KOPT-K1 (cell line): Measurements from ENCODE around the gene MICAL2.

Experiments used
- H3K27ac ChIP-seq: fragments of 200-600 bp; sonication (generic); 2 replicates; pipeline ENCODE4 v1.5.1; 2016; ENCODE audit warnings: antibody characterized with exemption, mild to moderate bottlenecking, low read depth, low read length; ENCODE audit not compliant: poor library complexity, severe bottlenecking
- H3K36me3 ChIP-seq: fragments of 200-600 bp; sonication (generic); 2 replicates; pipeline ENCODE4 v1.5.1; 2017; ENCODE audit warnings: antibody characterized with exemption, mild to moderate bottlenecking, low read length, moderate library complexity; ENCODE audit not compliant: insufficient read depth
- H3K9me3 ChIP-seq: fragments of 200-600 bp; sonication (generic); 2 replicates; pipeline ENCODE4 v1.5.1; 2017; ENCODE audit warnings: antibody characterized with exemption, low read length, mild to moderate bottlenecking; ENCODE audit not compliant: insufficient read depth, poor library complexity, severe bottlenecking

Gene MICAL2

DNA sequence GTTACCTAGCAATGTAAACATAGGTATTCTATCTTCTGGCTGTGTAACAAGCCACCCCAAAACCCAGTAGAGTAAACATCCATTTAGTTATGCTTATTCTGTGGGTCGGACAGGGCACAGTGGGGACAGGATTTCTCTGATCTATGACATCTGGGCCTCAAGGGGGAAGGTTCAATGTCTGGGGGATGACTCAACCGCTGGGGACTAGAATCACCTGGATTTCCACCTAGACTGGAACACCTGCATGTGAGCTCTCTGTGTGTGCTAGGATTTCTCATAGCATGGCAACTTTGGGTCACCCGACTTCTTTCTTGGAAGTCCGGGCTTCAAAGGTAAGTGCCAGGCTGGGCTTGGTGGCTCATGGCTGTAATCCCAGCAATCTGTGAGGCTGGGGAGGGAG lies 36.5 kb upstream of the MICAL2 start:
- Histone ChIP-seq H3K9me3 (no peaks in the 10 kb centered on the region), H3K27ac (no peak overlapping the region), H3K36me3 (no peaks in the 10 kb centered on the region)

DNA sequence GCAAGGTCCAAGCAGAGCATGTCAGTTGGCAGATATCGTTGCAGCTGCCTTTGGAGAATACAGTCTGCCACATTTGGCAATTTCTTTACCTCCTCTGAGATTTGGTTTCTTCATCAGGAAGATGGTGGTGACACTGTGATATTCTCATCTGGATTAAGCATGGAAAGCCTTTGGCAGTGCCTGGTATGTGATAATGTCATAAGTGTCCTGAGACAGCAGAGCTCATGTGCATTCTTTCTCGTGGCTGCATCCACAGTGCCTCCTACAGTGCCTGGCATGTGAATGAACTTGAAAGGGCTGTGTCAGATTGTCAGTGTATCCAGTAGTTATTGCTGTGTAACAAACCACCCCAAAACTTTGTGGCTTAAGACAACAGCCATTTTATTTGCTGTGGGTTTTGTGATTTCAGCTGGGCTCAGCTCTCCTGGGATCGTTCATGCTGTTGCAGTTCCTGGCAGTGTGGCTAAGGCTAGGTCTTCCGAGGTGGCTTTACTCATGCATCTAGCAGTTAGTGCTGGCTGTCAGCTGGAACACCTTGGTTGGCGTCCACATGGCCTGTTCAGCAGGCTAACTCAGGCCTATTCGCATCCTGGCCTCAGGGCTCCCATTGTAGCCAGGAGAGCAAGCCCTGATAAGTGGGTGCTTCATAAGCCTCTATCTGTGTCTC lies 35.7 kb upstream of the MICAL2 start:
- H3K36me3 ChIP-seq = no peaks in the 10 kb centered on the region
- H3K27ac ChIP-seq = no peak overlapping the region

DNA sequence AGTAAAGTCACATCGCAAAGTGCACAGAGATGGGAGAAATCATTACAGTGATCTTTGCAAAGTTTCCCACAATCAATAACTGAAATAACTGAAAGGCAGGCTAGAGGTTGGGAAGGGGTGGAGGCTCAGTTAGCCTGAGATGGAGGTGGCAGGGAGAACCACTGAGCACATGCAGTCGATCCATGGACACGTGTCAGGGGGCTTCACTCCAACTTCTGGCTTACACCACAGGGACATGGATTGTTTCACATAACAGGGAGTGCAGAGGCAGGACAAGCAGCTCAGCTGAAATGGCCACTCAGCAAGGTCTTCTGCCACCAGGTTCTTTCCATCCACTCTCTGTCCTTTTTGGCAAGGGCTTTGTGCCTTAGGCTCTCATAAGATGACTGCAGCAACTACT lies 35.1 kb upstream of the MICAL2 start:
- Histone ChIP-seq H3K27ac (no peak overlapping the region), H3K9me3 (no peaks in the 10 kb centered on the region), H3K36me3 (no peaks in the 10 kb centered on the region)

More for the DNA sequence above, 35.7 kb upstream of the MICAL2 start:
- no peaks in the 10 kb centered on the region for H3K9me3 ChIP-seq

DNA sequence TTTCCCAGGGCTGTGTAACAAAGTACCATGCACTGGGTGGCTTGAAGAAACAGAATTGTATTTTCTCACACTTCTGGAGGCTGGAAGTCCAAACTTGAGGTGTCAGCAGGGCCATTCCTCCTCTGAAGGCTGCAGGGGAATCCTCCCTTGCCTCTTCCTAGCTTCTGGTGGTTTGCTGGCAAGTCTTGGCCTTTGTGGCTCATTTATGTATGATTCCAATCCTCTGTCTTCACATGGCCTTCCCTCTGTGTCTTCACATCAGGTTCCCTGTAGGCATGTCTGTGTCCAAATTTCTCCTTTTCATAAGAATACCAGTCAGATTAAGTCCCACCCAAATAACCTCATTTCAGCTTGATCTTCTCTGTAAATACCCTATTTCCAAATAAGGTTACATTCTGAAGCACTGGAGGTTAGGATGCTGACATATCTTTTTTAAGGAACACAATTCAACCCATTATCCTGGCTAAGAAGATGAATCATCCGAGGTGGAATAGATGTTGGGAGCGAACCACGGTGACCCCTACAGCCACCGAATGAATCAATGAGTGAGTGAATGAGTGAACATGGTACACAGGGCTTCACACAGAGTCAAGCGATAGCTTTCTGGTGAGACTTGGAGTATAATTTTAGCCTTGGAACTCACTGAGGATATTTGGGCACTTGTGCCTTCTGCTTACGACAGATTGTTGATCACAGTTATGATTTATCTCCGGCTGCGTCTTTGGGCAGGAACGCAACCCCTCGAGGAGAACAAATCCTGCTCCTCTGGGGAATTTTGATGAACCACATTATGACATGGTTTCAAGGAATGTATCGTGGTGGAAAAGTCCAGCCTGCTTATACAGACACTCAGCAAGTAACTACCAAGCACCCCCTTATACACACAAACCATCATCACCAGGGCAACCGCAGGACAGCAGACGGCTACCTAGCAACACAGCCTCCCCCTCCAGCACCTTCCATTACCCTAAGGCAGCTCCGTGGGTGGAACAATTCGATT lies 34.3 kb upstream of the MICAL2 start:
- Histone ChIP-seq H3K9me3 (no peaks in the 10 kb centered on the region), H3K27ac (no peak overlapping the region), H3K36me3 (no peaks in the 10 kb centered on the region)

GRCh38 chr11:12076840-12077534 lies 33.4 kb upstream of the MICAL2 start:
- no peaks in the 10 kb centered on the region for H3K9me3 ChIP-seq
- no peaks in the 10 kb centered on the region for H3K36me3 ChIP-seq
- no peak overlapping the region for H3K27ac ChIP-seq

- H3K36me3 ChIP-seq = no peaks in the 10 kb centered on the region
- no peaks in the 10 kb centered on the region for H3K9me3 ChIP-seq
- H3K27ac ChIP-seq = no peak overlapping the region
These were observed 32.7 kb upstream of the MICAL2 start for GRCh38 chr11:12077535-12078280.

- Histone ChIP-seq H3K27ac (no peak overlapping the region), H3K36me3 (no peaks in the 10 kb centered on the region), H3K9me3 (no peaks in the 10 kb centered on the region)
These were observed 30.4 kb upstream of the MICAL2 start for GRCh38 chr11:12079726-12080556.

- no peak overlapping the region for H3K27ac ChIP-seq
These were observed 27.0 kb upstream of the MICAL2 start for GRCh38 chr11:12083380-12083779.

GRCh38 chr11:12084256-12084655 lies 26.1 kb upstream of the MICAL2 start:
- Histone ChIP-seq H3K9me3 (no peaks in the 10 kb centered on the region), H3K36me3 (no peaks in the 10 kb centered on the region), H3K27ac (no peak overlapping the region)

More at GRCh38 chr11:12083380-12083779, 27.0 kb upstream of the MICAL2 start:
- Histone ChIP-seq H3K36me3 (no peaks in the 10 kb centered on the region), H3K9me3 (no peaks in the 10 kb centered on the region)

GRCh38 chr11:12085371-12086251 lies 24.8 kb upstream of the MICAL2 start:
- Histone ChIP-seq H3K9me3 (no peaks in the 10 kb centered on the region), H3K27ac (no peak overlapping the region), H3K36me3 (no peaks in the 10 kb centered on the region)

DNA sequence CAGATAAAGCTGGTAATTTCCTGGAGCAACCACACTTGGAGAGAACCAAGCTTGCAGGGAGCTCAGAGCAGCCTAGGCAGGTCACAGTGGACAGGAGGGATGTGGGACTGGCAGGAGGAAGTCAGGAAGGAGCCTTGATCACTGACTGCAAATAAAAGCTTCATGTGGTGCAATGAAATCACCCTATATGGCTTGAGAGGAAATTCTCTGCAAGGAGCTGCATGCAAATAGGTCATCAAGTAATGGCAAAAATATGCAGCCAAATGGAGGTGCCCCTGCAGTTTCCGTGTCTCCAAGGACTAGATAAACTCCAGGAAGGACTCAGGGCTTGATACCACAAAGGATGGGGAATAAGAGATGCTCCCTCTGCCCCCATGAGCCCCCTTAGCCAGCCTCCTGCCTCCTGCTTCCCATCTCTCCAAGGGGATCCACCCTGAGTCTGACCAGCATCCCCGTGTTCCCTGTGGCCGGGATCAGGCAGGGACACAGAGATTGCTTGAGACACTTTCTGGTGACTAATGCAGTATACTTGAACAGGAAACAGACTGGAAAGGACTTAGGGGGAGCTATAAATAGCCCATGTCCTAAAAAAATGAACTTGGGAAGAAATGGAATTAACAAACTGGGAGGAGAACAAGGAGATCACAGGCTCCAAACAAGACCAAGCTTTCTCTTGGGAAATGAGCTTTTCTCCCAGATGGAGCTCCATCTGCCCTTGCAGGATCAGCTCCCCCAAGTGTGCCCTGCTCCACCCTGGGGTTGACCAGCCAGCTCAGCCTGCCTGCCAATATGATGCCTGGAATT lies 23.9 kb upstream of the MICAL2 start:
- no peaks in the 10 kb centered on the region for H3K9me3 ChIP-seq
- no peaks in the 10 kb centered on the region for H3K36me3 ChIP-seq
- peak overlapping the region; percentile 45 for H3K27ac ChIP-seq

DNA sequence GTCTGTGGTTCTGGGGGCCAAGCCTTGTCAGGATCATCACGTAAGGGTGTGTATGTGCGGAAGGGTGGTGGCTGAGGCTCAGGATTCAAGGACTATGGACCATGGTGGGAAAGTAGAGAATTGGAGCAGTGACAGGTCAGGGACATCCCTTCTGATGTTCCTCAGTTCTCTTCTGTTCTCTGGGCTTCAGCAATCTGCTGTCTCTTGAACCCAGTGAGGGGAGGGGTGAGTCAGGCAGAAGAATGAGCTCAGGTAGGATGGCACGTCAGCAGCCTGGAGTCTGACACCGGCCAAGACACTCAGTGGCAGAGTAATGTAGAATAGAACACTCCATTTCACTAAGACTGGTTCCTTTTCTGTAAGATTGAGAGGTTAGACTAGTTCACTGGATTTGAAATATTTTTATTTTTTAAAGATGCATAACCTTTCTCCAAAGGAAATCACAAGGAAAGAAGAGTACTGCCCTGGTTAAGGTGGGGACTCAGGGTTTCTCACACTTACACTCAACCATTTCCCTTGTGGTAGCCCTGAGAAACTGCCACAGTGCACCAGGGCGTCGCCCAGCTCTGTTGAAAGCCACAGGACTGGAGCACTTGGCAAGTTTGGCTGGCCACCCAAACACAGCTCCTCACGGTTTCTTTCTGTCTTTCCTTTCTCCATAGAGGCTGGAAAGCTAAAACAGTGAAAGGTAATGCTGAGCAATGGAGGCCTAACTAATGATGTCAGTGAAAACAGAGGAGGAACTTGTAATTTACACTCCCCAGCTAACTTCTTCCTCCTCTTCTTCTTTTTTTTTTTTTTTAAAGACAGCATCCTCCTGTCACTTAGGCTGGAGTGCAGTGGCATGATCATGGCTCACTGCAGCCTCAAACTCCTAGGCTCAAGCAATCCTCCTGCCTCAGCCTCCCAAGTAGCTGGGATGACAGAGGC lies 23.1 kb upstream of the MICAL2 start:
- Histone ChIP-seq H3K36me3 (no peaks in the 10 kb centered on the region), H3K9me3 (no peaks in the 10 kb centered on the region), H3K27ac (peak overlapping the region; percentile 45)
